ENCODE results near the gene CCL11.

CCL11 gene

DNA sequence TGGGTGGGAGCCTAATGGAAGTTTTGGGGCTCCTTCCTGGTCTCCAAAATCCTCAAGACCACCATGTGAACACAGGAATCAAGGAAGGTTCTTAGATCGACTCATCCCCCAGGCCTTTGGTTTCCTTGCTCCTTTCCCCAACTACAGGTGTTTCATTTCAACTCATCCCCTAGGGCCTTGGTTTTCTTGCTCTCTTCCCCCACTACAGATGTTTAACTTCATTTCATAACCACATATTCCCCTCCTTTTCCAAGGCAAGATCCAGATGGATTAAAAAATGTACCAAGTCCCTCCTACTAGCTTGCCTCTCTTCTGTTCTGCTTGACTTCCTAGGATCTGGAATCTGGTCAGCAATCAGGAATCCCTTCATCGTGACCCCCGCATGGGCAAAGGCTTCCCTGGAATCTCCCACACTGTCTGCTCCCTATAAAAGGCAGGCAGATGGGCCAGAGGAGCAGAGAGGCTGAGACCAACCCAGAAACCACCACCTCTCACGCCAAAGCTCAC, at the start of gene CCL11:
Gene CCL11, plus strand, starts transcription at position 457 of the 507 bp plus-strand sequence. CDS start 67 bp downstream, outside the sequence.
- H3K9me3 Mint-ChIP-seq: no peaks in the 10 kb centered on the region
- H3K4me1 Mint-ChIP-seq: no peaks in the 10 kb centered on the region
- DNase-seq: no peak
- H3K4me3 Mint-ChIP-seq: no peak within 1 kb of the TSS
- no peak for ATAC-seq
- peaks cover 31% of the 10 kb centered on the region for H3K27me3 Mint-ChIP-seq
- H3K36me3 Mint-ChIP-seq (ENCODE audit: low read depth): no peaks in the 10 kb centered on the region
- no peak within 1 kb of the TSS for H3K27ac Mint-ChIP-seq

DNA sequence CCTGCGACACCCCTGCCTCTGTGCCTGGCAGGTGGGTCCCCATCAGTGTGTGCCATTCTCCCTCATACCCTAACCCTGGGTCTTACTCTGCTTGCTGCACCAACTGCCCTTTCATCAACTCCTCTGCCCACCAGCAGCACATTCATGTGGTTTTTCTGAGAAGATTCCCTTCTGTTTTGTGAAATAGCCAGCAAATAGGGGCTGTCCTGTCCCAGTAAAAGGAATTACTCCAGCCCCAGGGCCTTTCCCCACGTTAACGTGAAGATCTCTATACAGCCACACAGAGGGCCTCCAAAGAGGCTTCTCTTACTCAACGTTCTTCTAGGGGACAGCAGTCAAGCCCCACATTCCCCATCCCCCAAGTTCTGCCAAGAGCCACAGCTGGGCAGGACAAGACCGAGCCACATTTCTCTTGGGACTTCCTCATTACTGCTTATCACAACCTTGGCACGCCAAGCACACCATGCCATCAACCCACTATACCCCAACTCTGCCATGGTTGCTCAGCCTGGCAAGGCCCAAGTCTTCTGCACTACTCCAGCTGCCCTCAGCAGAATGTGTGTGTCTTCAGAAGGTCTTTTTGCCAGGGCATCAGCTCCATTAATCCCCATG, 49.2 kb upstream of the CCL11 start:
- no peak overlapping the region for H3K27ac Mint-ChIP-seq

DNA sequence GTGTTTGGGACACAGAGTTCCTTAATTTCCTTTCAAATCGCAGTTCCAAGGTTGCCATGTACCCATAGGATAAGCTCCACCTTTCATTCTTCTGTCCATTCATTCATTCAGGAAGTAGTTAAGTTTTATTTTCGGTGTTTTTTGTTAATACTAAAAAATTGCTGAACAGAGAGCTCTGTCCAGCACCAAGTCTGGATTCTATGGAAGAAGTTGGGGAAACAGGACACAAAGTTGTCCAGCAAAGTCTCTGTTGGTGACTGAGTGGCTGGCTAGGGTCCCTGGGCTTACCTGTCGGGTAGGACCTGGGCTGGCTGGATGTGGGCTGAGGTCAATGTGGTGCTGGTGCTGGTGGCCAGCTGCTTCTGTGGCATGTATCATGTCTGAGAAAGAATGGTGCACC, 48.1 kb upstream of the CCL11 start:
- H3K4me3 Mint-ChIP-seq: no peak overlapping the region
- no peaks in the 10 kb centered on the region for H3K36me3 Mint-ChIP-seq (ENCODE audit: low read depth)
- no peaks in the 10 kb centered on the region for H3K9me3 Mint-ChIP-seq
- ATAC-seq (no peak), DNase-seq (no peak)
- peaks cover 3% of the 10 kb centered on the region for H3K4me1 Mint-ChIP-seq
- H3K27ac Mint-ChIP-seq: no peak overlapping the region
- peaks cover 8% of the 10 kb centered on the region for H3K27me3 Mint-ChIP-seq

More for the DNA sequence above, 49.2 kb upstream of the CCL11 start:
- peaks cover 8% of the 10 kb centered on the region for H3K27me3 Mint-ChIP-seq
- no peak overlapping the region for H3K4me3 Mint-ChIP-seq
- DNase-seq: no peak
- H3K9me3 Mint-ChIP-seq: no peaks in the 10 kb centered on the region
- H3K4me1 Mint-ChIP-seq: peaks cover 3% of the 10 kb centered on the region
- no peaks in the 10 kb centered on the region for H3K36me3 Mint-ChIP-seq (ENCODE audit: low read depth)
- ATAC-seq: no peak

DNA sequence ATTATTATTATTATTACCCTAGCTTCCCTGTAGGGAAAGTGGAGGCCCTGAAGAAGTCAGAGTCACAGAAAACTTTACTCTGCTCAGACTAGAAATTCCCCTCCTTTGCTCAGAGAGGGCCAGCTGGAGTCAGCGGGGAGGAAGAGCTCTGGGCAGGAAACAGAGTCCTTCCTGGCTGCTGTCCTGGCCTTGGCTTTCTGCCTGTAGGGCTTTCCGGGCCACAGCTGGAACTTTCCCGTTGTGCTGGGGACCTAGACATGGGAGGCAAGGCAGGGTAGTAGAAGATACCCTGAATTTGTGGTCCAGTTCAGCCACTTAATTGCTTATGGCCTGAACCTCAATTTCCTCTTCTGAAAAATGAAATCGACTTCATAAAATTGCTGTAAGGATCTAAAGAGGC, 44.5 kb upstream of the CCL11 start:
- Mint-ChIP-seq H3K9me3 (no peaks in the 10 kb centered on the region), H3K4me3 (no peak overlapping the region), H3K4me1 (no peaks in the 10 kb centered on the region), H3K36me3 (ENCODE audit: low read depth) (no peaks in the 10 kb centered on the region), H3K27ac (no peak overlapping the region), H3K27me3 (no peaks in the 10 kb centered on the region)
- ATAC-seq (no peak), DNase-seq (no peak)

DNA sequence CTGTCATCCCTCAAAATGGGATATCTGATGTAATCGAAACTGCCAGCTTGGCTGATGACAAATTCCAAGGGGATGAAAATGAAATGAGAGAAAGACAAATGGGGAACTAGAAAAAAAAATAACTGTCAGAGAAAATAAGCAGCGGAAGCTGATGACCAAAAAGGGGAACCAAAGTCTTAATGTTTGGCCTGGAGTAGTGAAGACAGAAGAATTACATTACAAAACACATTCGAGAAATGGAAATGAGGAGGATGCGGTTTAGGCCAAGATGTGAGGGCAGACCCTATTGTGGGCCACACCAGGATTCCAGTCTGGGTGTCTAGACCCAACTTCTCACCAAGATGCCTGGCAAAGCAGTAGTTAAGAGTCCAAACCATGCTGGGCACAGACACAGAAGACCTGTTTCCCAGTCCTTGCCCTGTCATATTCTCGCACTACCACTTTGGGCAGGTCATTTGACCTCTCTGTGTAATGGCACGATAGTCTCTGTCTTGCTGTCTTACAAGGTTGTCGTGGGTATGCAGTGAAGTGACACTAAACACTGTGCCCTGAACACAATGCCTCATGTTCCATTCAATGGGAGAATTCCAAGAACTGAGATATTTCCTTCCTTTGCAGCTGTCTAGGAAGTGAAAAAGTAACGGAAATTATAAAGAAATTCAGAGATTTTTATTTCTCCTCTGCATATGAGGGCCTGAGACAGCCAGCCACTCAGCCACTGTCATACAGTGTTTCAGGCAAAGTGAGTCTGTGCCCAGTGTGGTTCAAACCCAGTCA, 42.8 kb upstream of the CCL11 start:
- Mint-ChIP-seq H3K9me3 (no peaks in the 10 kb centered on the region), H3K4me3 (no peak overlapping the region), H3K4me1 (peaks cover 4% of the 10 kb centered on the region), H3K27ac (no peak overlapping the region), H3K27me3 (no peaks in the 10 kb centered on the region), H3K36me3 (ENCODE audit: low read depth) (no peaks in the 10 kb centered on the region)
- no peak for DNase-seq
- no peak for ATAC-seq

DNA sequence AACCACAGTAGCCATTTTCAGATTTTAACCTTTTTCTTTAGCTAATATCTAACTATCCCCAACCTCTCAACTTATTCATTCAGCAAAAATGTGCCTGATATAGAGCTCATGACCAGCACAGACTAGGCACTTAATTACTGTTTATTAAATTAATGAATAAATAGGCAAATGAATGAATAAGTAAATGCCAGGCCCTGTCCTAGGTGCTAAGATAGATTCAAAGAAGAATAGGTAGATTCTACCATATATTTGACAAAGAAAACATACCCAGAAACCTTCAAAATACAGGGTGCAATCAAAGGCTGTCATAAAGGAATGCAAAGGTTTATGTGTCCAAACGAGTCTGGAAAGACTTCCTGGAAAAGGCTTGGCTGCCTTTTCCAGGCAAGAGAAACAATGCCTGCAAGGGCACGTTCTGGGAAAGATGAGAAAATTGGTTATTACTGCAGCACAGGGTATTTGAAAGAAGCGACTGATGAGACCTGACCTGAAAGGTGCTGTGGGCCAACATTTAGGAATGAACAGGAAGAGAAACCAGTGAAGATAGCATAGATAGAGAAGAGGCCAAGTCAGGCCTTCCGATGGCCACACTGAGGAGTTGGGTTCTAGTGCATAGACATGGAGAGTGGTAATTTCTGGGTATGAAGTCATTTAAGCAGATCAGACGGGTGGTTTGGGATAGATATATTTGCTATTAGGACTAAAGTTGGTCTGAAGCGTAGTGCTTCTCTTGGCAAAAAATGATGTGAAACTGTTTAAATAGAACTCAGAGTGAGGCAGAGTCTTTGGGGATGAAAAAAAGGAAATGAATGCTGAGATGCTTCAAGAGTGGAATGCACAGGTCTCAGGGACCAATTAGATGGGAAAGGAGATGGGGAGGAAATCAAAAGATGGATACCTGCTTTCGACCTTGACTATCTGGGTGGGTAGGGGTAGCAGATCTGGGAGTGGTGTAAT, 41.9 kb upstream of the CCL11 start:
- no peak overlapping the region for H3K27ac Mint-ChIP-seq
- H3K27me3 Mint-ChIP-seq: no peaks in the 10 kb centered on the region
- ATAC-seq (no peak), DNase-seq (no peak)
- H3K4me3 Mint-ChIP-seq: no peak overlapping the region
- H3K36me3 Mint-ChIP-seq (ENCODE audit: low read depth): no peaks in the 10 kb centered on the region
- H3K9me3 Mint-ChIP-seq: no peaks in the 10 kb centered on the region
- H3K4me1 Mint-ChIP-seq: peaks cover 4% of the 10 kb centered on the region

DNA sequence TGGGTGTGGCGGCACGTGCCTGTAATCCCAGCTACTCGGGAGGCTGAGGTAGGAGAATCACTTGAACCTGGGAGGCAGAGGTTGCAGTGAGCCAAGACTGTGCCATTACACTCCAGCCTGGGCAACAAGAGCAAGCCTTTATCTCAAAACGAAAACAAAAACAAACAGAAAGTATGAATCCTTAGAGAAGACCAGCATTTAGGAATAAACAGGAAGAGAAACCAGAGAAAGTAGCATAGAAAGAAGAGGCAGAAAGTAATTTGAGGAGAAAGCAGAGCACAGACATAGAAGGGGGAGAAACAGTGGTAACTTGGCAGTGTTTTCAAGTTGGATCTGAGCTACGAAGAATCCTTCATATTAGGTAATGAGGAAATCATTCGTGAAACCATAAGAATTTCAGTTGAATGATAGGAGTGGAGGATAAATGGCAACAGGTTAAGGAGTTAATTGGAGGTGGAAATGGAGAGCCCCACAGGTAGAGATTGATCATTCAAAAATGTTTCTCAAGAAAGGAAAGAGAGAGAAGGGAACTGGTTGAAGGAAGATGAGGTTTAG, 40.1 kb upstream of the CCL11 start:
- no peak for DNase-seq
- Mint-ChIP-seq H3K9me3 (no peaks in the 10 kb centered on the region), H3K27me3 (peaks cover under 1% of the 10 kb centered on the region), H3K36me3 (ENCODE audit: low read depth) (no peaks in the 10 kb centered on the region), H3K4me1 (peaks cover 4% of the 10 kb centered on the region), H3K27ac (no peak overlapping the region), H3K4me3 (no peak overlapping the region)
- no peak for ATAC-seq

DNA sequence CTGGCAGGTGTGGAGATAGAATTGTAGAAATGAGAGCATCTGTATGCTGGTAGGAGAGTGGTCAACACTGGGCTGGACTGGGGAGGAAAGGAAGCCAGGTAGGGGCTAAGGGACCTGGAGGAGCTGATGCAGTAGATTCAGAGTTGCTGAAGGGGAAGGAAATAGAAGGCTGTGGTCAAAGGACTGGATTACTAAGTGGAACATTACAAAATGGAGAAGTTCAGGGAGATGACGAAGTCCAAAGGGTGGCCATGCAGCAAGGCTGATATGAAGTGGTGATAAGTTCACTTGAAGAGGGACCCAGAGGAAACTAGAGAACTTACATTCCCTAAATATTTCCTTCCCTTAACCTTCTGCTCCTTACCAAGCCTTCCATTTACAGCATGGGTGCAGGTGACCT, 39.1 kb upstream of the CCL11 start:
- H3K27me3 Mint-ChIP-seq: peaks cover 7% of the 10 kb centered on the region
- H3K36me3 Mint-ChIP-seq (ENCODE audit: low read depth): no peaks in the 10 kb centered on the region
- H3K4me3 Mint-ChIP-seq: no peak overlapping the region
- no peak for DNase-seq
- H3K9me3 Mint-ChIP-seq: no peaks in the 10 kb centered on the region
- no peak for ATAC-seq
- H3K4me1 Mint-ChIP-seq: peaks cover 4% of the 10 kb centered on the region
- peak overlapping the region; percentile 7 for H3K27ac Mint-ChIP-seq

DNA sequence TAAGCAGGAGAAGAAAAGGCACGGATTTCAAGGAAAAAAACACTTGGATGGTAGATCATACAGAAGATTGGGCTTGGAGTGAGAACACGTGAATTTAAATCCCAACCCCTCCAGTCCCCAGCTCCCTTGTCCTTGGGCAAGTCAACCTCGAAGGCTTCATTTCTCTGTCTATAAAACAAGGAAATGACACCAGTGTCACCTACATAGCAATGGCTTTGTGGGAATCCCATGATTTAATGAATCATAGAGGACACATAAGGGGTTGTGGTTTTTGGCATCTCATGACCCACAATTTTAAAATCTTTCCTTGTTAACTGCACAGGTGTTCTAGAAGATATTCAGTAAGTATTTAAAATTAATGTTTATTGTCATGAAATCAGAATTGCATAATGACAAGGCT, 38.7 kb upstream of the CCL11 start:
- no peak for DNase-seq
- Mint-ChIP-seq H3K27me3 (peaks cover 9% of the 10 kb centered on the region), H3K4me1 (peaks cover 4% of the 10 kb centered on the region), H3K36me3 (ENCODE audit: low read depth) (no peaks in the 10 kb centered on the region), H3K27ac (no peak overlapping the region), H3K4me3 (no peak overlapping the region), H3K9me3 (no peaks in the 10 kb centered on the region)
- ATAC-seq: no peak

DNA sequence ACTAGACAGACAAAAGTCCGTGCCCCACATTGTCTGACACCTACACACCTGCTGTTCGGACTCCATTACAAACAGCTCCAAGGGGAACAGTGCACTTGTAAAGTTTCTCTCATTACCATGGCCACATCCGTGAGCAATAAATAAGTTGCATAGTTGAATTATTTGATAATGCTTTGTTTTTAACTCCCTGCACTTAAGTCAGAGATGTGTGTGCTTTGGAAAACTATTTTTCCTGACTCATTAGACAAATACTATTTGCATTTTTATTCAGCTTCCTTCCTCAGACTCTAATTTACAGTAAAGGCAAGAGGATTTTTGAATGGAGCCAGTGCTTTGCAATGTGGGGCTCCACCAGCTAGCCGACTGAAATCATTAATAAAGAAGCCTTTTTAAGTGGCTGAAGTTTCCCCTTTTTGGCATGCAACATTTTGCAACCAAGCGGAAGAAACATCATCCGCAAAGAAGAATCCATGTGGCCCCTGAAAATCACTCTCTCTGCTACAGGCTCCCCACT, 37.0 kb upstream of the CCL11 start:
- Mint-ChIP-seq H3K27ac (no peak overlapping the region), H3K27me3 (peaks cover 19% of the 10 kb centered on the region), H3K36me3 (ENCODE audit: low read depth) (no peaks in the 10 kb centered on the region), H3K4me1 (peaks cover 8% of the 10 kb centered on the region), H3K4me3 (no peak overlapping the region), H3K9me3 (no peaks in the 10 kb centered on the region)
- DNase-seq (no peak), ATAC-seq (no peak)

DNA sequence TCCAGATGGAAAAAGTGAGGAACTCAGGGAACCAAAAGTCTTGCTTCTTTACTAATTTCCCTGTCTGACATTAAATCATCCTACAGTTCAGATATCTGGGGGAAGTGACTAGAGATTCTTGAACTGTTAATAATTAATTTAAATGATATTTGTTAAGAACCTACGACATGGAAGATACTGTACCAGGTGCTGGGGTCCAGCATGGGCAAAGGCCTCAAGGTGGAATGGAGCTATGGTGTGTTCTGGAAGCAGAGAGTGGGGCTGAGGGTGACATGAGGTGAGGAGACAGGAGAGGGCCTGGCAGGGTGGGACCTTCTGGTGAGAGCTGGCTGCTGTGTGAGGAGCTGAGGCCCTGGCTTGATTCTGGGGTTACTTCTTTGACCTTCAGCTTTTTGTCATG, 36.5 kb upstream of the CCL11 start:
- Mint-ChIP-seq H3K36me3 (ENCODE audit: low read depth) (no peaks in the 10 kb centered on the region), H3K27ac (no peak overlapping the region), H3K4me3 (no peak overlapping the region), H3K27me3 (peaks cover 19% of the 10 kb centered on the region), H3K9me3 (no peaks in the 10 kb centered on the region), H3K4me1 (peaks cover 8% of the 10 kb centered on the region)
- ATAC-seq (no peak), DNase-seq (no peak)

DNA sequence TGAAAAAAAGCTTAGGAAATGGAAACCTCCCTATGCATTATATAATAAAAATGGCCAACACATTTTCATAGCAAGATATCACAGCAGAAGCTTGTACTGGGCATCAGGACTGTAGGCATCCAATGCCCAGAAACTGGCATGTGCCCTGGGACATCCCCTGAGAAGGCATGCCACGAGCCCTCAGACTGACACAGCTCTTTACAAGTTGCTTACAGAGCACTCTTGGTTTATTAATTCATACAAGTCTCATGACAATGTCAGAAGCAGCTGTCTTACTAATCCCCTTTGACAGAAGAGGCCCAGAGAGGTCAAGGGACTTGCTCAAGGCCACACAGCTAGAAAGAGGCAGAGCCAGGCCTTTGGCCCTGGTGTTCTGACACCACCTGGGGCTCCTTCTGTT, 36.1 kb upstream of the CCL11 start:
- Mint-ChIP-seq H3K36me3 (ENCODE audit: low read depth) (no peaks in the 10 kb centered on the region), H3K27me3 (peaks cover 19% of the 10 kb centered on the region), H3K4me1 (peaks cover 8% of the 10 kb centered on the region), H3K4me3 (no peak overlapping the region), H3K9me3 (no peaks in the 10 kb centered on the region), H3K27ac (no peak overlapping the region)
- ATAC-seq: no peak
- no peak for DNase-seq

DNA sequence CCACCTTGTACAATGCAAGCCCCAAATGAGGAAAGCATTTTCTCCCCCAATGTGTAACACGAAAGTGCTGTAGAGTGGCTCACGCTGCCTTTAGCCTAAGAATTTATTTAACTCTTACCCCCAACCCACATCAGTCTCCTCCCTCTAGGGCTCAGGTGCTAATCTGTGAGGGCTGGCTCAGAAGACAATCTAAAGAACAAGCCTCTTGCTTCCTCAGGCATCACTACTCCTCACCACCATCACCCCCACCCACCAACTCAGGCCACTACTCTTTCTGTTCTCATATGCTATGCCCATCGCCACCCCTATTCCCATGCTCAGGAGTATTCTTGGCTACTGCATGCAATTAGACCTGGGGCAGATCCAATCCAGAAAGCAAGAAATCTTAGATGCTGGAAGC, 34.4 kb upstream of the CCL11 start:
- Mint-ChIP-seq H3K27me3 (peaks cover 31% of the 10 kb centered on the region), H3K4me1 (peaks cover 14% of the 10 kb centered on the region), H3K36me3 (ENCODE audit: low read depth) (no peaks in the 10 kb centered on the region), H3K4me3 (no peak overlapping the region), H3K9me3 (no peaks in the 10 kb centered on the region), H3K27ac (no peak overlapping the region)
- DNase-seq: no peak
- no peak for ATAC-seq

DNA sequence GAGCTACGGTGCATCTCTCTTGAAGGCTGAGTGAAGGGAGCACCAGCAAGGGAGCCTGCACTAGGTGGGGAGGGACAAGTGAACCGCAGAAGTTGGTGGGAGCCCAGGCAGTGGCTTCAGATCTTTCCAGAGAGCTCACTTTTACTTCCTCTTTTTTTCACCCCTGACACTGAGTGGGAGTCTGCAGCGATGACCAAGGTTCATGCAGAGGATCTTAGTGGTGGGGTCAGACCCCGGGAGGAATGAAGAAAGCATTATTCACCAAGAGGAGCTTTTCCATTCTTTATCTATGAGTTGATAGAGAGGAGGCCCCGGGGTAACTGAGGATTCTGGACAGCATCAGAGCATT, 33.5 kb upstream of the CCL11 start:
- peaks cover 31% of the 10 kb centered on the region for H3K27me3 Mint-ChIP-seq
- no peaks in the 10 kb centered on the region for H3K36me3 Mint-ChIP-seq (ENCODE audit: low read depth)
- no peak overlapping the region for H3K4me3 Mint-ChIP-seq
- H3K4me1 Mint-ChIP-seq: peaks cover 9% of the 10 kb centered on the region
- no peak for DNase-seq
- H3K9me3 Mint-ChIP-seq: no peaks in the 10 kb centered on the region
- ATAC-seq: peak; percentile 39
- no peak overlapping the region for H3K27ac Mint-ChIP-seq
